ENCODE results near the gene GALNT7.

DNA sequence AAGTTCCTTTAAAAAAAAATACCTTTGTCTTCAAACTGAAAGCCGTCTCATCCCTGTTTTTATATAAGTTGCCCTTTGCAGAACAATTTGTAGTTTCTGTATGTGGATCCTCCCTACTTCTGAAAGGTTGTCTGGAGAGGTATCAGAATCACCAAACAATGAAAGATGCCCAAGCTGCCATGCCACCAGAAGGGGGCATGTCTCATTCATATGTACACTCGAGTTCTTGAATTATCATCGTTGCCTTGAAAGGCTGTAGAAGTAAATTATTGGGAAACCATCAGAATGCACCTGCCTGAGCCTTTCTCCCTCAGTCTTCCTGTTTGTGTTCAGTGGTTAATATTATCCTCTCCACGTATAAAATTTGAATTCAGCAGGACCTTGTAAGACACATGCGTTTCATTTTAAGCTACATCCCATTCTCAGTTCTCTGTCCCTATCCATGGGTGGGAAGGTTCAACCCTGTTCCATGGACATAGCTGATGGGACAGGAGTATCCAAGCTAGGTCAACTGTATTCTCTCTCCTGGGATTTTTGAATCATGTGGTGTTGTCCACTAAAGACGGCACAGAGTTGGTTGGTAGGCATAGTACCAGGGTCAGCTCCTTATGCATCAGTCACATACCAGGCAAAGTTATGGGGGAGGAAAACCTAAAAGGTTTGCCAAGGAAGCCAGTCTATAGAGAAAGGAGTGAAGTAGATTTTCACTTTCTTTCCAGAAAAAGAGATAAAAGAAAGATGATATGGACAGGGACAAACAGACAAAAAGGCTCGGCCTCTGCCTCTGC is 24.0 kb downstream of the GALNT7 start:
- TF ChIP-seq POLR2A (IDR thresholded peaks at IDR 0.05) (no peak), EP300 (IDR thresholded peaks at IDR 0.05) (no peak)

All from ovary (tissue), 1 donor.